H1 (cell line): ENCODE data around the gene GALNT15. TPM values are rescaled to one million over a fixed set of nuclear protein-coding genes. Genes with fewer than 3 reads are reported as not detected.

Source experiments
- ASH2L ChIP-seq: fragments of 200-600, 300-600 bp; sonication (generic); IDR thresholded peaks from one replicate; pipeline ENCODE4 v1.7.1; 2017; ENCODE audit warnings: low read length
- JUN ChIP-seq: IDR thresholded peaks from 2 replicates; pipeline ENCODE4 v1.6.1; 2011; ENCODE audit warnings: low read depth, mild to moderate bottlenecking, improper control_type of control experiment, low read length
- RFX5 ChIP-seq: IDR thresholded peaks from 2 replicates; pipeline ENCODE4 v1.6.1; 2011; ENCODE audit warnings: low read depth, low read length, improper control_type of control experiment, borderline replicate concordance
- SUZ12 ChIP-seq: fragments of 200-600 bp; sonication (generic); IDR thresholded peaks from 2 replicates; pipeline ENCODE4 v1.6.1; 2012; ENCODE audit warnings: mild to moderate bottlenecking, inconsistent platforms, low read length, moderate library complexity, mixed read lengths
- polyA plus RNA-seq, 7 experiments: library from polyadenylated mRNA; depleted of rRNA in 3 of 7; stranded (reverse) in 5 of 7; unstranded in 2 of 7; fragments of >200 nt in 5 of 7; fragments of 200-250 nt in 2 of 7; gene quantifications; 1 replicate in 5 of 7; 2 replicates in 1 of 7; 4 replicates in 1 of 7; pipeline versions ENCODE4 v1.2.1 to v1.2.3, GENCODE V29; 2011 to 2013; ENCODE audit warnings: missing spikeins in 2 of 7, mixed read lengths in 2 of 7
- total RNA-seq: library from RNA; stranded (reverse); fragmentation: NEBNext Ultra II Directional; extraction: Animal tissue kit (Norgen Biotek cat#: 25700); gene quantifications from 2 replicates; pipeline ENCODE4 v1.2.1, GENCODE V29; 2021
- TF ChIP-seq, protein P1 (sequence below): fragments of 300-600 bp; sonication (generic); IDR thresholded peaks from 2 replicates; pipeline ENCODE4 v1.7.1; 2012; ENCODE audit warnings: low read length, moderate library complexity, mild to moderate bottlenecking, inconsistent platforms; ENCODE audit not compliant: insufficient replicate concordance

The GALNT15 gene
- total and polyA plus RNA-seq, 2 of the 8 experiments (the other 6 are each of a cell fraction or from before 2014, with no cell fraction given) = 0.02 TPM; not detected in 1

DNA sequence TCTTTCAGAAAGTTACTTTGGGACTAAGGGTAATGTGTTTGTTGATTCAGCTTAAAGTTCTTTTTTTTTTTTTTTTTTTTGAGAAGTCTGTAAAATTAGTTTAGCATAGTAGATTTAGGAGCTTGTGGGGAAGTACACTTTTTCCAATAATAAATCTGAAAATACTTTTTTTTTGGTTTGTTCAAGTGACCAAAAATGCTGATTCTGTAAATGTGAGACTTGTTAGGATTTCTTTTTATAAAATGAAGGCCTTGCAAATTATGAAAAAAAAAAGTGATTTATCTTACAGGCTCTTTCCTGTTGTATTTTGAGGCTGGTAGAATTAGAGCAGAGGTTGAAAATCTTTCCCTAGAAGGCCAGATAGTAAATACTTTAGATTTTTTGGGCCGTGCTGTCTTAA lies 98.1 kb downstream of the GALNT15 start (continued):
- TF ChIP-seq, protein P1, sequence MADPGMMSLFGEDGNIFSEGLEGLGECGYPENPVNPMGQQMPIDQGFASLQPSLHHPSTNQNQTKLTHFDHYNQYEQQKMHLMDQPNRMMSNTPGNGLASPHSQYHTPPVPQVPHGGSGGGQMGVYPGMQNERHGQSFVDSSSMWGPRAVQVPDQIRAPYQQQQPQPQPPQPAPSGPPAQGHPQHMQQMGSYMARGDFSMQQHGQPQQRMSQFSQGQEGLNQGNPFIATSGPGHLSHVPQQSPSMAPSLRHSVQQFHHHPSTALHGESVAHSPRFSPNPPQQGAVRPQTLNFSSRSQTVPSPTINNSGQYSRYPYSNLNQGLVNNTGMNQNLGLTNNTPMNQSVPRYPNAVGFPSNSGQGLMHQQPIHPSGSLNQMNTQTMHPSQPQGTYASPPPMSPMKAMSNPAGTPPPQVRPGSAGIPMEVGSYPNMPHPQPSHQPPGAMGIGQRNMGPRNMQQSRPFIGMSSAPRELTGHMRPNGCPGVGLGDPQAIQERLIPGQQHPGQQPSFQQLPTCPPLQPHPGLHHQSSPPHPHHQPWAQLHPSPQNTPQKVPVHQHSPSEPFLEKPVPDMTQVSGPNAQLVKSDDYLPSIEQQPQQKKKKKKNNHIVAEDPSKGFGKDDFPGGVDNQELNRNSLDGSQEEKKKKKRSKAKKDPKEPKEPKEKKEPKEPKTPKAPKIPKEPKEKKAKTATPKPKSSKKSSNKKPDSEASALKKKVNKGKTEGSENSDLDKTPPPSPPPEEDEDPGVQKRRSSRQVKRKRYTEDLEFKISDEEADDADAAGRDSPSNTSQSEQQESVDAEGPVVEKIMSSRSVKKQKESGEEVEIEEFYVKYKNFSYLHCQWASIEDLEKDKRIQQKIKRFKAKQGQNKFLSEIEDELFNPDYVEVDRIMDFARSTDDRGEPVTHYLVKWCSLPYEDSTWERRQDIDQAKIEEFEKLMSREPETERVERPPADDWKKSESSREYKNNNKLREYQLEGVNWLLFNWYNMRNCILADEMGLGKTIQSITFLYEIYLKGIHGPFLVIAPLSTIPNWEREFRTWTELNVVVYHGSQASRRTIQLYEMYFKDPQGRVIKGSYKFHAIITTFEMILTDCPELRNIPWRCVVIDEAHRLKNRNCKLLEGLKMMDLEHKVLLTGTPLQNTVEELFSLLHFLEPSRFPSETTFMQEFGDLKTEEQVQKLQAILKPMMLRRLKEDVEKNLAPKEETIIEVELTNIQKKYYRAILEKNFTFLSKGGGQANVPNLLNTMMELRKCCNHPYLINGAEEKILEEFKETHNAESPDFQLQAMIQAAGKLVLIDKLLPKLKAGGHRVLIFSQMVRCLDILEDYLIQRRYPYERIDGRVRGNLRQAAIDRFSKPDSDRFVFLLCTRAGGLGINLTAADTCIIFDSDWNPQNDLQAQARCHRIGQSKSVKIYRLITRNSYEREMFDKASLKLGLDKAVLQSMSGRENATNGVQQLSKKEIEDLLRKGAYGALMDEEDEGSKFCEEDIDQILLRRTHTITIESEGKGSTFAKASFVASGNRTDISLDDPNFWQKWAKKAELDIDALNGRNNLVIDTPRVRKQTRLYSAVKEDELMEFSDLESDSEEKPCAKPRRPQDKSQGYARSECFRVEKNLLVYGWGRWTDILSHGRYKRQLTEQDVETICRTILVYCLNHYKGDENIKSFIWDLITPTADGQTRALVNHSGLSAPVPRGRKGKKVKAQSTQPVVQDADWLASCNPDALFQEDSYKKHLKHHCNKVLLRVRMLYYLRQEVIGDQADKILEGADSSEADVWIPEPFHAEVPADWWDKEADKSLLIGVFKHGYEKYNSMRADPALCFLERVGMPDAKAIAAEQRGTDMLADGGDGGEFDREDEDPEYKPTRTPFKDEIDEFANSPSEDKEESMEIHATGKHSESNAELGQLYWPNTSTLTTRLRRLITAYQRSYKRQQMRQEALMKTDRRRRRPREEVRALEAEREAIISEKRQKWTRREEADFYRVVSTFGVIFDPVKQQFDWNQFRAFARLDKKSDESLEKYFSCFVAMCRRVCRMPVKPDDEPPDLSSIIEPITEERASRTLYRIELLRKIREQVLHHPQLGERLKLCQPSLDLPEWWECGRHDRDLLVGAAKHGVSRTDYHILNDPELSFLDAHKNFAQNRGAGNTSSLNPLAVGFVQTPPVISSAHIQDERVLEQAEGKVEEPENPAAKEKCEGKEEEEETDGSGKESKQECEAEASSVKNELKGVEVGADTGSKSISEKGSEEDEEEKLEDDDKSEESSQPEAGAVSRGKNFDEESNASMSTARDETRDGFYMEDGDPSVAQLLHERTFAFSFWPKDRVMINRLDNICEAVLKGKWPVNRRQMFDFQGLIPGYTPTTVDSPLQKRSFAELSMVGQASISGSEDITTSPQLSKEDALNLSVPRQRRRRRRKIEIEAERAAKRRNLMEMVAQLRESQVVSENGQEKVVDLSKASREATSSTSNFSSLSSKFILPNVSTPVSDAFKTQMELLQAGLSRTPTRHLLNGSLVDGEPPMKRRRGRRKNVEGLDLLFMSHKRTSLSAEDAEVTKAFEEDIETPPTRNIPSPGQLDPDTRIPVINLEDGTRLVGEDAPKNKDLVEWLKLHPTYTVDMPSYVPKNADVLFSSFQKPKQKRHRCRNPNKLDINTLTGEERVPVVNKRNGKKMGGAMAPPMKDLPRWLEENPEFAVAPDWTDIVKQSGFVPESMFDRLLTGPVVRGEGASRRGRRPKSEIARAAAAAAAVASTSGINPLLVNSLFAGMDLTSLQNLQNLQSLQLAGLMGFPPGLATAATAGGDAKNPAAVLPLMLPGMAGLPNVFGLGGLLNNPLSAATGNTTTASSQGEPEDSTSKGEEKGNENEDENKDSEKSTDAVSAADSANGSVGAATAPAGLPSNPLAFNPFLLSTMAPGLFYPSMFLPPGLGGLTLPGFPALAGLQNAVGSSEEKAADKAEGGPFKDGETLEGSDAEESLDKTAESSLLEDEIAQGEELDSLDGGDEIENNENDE = no peak
- no peak for TF ChIP-seq SUZ12
- TF ChIP-seq RFX5 = no peak
- no peak for TF ChIP-seq ASH2L
- no peak for TF ChIP-seq JUN
